ENCODE measurements around the gene ZNF492. TPM values are rescaled to one million over a fixed set of nuclear protein-coding genes. Genes with fewer than 3 reads are reported as not detected.
A peak's percentile ranks its signal among the peaks of the same experiment; 100 is the strongest.

Gene ZNF492
- total RNA-seq (ENCODE audit: low replicate concordance), result 0.45 TPM in 1 of 2 replicates, not detected in the other

GRCh38 chr19:22633706-22634449 lies at the start of gene ZNF492:
Gene ZNF492 (plus strand): TSS chr19:22634324. CDS start chr19:22653400, 19,076 bp downstream.
- peak; percentile 91 for DNase-seq (ENCODE audit: low read depth)
- H3K4me3 ChIP-seq (ENCODE audit: low read depth, low read length), result peak within 1 kb of the TSS; percentile 76

GRCh38 chr19:22595422-22595821 lies 38.7 kb upstream of the ZNF492 start:
- no peak for TF ChIP-seq CTCF (IDR thresholded peaks at IDR 0.05; ENCODE audit: insufficient read depth, low read length)
- no peak for DNase-seq (ENCODE audit: low read depth)
- H3K4me3 ChIP-seq (ENCODE audit: low read depth, low read length), result no peak overlapping the region

- TF ChIP-seq CTCF (IDR thresholded peaks at IDR 0.05; ENCODE audit: insufficient read depth, low read length), result no peak
- H3K4me3 ChIP-seq (ENCODE audit: low read depth, low read length), result no peak overlapping the region
- DNase-seq (ENCODE audit: low read depth), result no peak
Measured at GRCh38 chr19:22595918-22596341, 38.2 kb upstream of the ZNF492 start.

GRCh38 chr19:22600690-22601648 lies 33.2 kb upstream of the ZNF492 start:
- no peak overlapping the region for H3K4me3 ChIP-seq (ENCODE audit: low read depth, low read length)
- no peak for DNase-seq (ENCODE audit: low read depth)
- TF ChIP-seq CTCF (IDR thresholded peaks at IDR 0.05; ENCODE audit: insufficient read depth, low read length), result no peak

DNA sequence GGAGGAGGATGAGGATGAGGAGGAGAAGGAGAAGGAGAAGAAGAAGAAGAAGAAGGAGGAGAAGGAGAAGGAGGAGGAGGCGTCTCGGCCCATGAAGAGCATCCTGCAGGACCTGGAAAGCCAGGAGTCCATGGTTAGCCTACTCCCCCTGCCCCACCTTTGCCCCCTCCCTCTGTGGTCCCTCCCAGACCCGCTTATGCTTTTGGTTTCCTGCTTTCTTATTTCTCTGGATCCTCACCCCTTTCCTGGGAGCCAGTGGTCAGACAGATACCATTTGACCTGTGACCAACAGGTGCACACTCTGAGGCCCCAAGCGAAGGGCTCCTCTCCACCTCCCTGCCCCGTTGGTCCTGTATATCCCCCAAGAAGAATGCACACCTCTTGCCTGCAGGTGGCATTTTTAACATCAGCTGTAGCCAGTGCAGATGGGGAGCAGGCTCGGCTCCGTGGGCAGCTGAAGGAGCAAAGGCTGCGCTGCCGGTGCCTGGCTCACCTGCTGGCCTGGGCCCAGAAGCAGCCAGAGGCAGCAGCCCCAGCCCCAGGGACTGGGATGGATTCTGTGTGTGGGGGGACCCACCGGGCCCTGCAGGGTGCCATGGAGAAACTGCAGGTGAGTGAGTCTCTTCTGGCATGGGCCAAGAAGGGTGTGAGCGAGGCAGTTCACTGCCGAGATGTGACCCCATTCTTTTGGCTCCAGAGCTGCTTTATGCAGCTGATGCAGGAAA lies 32.1 kb upstream of the ZNF492 start:
- no peak for DNase-seq (ENCODE audit: low read depth)
- no peak for TF ChIP-seq CTCF (IDR thresholded peaks at IDR 0.05; ENCODE audit: insufficient read depth, low read length)
- no peak overlapping the region for H3K4me3 ChIP-seq (ENCODE audit: low read depth, low read length)

GRCh38 chr19:22602631-22603272 lies 31.4 kb upstream of the ZNF492 start:
- no peak for DNase-seq (ENCODE audit: low read depth)
- H3K4me3 ChIP-seq (ENCODE audit: low read depth, low read length), result no peak overlapping the region
- TF ChIP-seq CTCF (IDR thresholded peaks at IDR 0.05; ENCODE audit: insufficient read depth, low read length), result no peak
